SK-N-SH treated with all-trans-retinoic acid at 6 μM for 48 hours (cell line): Measurements from ENCODE around the gene DPAGT1.

Experiments used
- ARNTL ChIP-seq: fragments of 450-650 bp; formaldehyde crosslinking; IDR thresholded peaks from 2 replicates; pipeline ENCODE4 v1.5.0; 2020; ENCODE audit warnings: low read depth, mild to moderate bottlenecking, moderate library complexity, borderline replicate concordance
- BACH2 ChIP-seq: fragments of 250-450 bp; sonication (Bioruptor Pico); IDR thresholded peaks from 2 replicates; pipeline ENCODE4 v1.9.0; 2021; ENCODE audit warnings: mild to moderate bottlenecking, borderline replicate concordance
- GLIS3 ChIP-seq: fragments of 250-450 bp; sonication (Bioruptor Pico); IDR thresholded peaks from 2 replicates; pipeline ENCODE4 v1.5.0; 2020; ENCODE audit warnings: mild to moderate bottlenecking, moderate library complexity
- ISL1 ChIP-seq: fragments of 250-450 bp; sonication (Bioruptor Pico); IDR thresholded peaks from 2 replicates; pipeline ENCODE4 v2.1.2; 2022; ENCODE audit warnings: mild to moderate bottlenecking, moderate library complexity
- PPARA ChIP-seq: fragments of 250-450 bp; sonication (Bioruptor Pico); IDR thresholded peaks from 2 replicates; pipeline ENCODE4 v1.5.0; 2020; ENCODE audit warnings: mild to moderate bottlenecking, borderline replicate concordance
- RARB ChIP-seq: fragments of 250-450 bp; sonication (Bioruptor Pico); IDR thresholded peaks from 2 replicates; pipeline ENCODE4 v1.8.0; 2021; ENCODE audit warnings: mild to moderate bottlenecking, moderate library complexity
- SNAI2 ChIP-seq: fragments of 250-450 bp; sonication (Bioruptor Pico); IDR thresholded peaks from 2 replicates; pipeline ENCODE4 v1.5.0; 2020; ENCODE audit warnings: mild to moderate bottlenecking, moderate library complexity
- TOX ChIP-seq: fragments of 250-450 bp; sonication (Bioruptor Pico); IDR thresholded peaks from 2 replicates; pipeline ENCODE4 v1.8.0; 2021; ENCODE audit warnings: mild to moderate bottlenecking, moderate library complexity, borderline replicate concordance
- ZC3H10 ChIP-seq: fragments of 250-450 bp; sonication (Bioruptor Pico); IDR thresholded peaks from 2 replicates; pipeline ENCODE4 v1.5.1; 2021; ENCODE audit warnings: mild to moderate bottlenecking, moderate library complexity
- ZFP3 ChIP-seq: fragments of 250-450 bp; sonication (Bioruptor Pico); IDR thresholded peaks from 2 replicates; pipeline ENCODE4 v1.5.0; 2020; ENCODE audit warnings: mild to moderate bottlenecking, moderate library complexity
- ZFP30 ChIP-seq: fragments of 450-650 bp; formaldehyde crosslinking; IDR thresholded peaks from 2 replicates; pipeline ENCODE4 v1.5.0; 2022; ENCODE audit warnings: mild to moderate bottlenecking, moderate library complexity
- ZNF8 ChIP-seq: fragments of 450-650 bp; formaldehyde crosslinking; IDR thresholded peaks from 2 replicates; pipeline ENCODE4 v1.5.0; 2020; ENCODE audit warnings: mild to moderate bottlenecking, moderate library complexity
- TF ChIP-seq, protein P1 (sequence below): fragments of 250-450 bp; sonication (Bioruptor Pico); IDR thresholded peaks from 2 replicates; pipeline ENCODE4 v1.5.1; 2021; ENCODE audit warnings: mild to moderate bottlenecking, moderate library complexity

DNA sequence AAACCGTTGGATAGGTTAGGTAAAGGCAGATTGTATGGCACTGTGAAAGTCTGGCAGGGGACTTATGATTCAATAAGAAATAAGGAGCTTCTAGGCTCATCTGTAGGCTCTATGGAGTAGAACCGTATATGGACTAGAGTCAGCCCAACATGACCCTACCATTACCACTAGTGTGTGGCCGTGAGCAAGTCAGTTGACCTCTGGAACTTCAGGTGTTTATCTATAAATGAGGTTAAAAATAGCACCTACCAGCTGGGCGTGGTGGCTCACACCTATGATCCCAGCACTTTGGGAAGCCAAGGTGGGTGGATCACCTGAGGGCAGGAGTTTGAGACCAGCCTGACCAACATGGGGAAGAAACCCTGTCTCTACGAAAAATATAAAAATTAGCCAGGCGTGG is 24.2 kb upstream of the DPAGT1 start:
- TF ChIP-seq ZFP30 (CRISPR knock-in tag): no peak
- no peak for TF ChIP-seq BACH2
- no peak for TF ChIP-seq ZC3H10
- TF ChIP-seq ISL1: no peak
- no peak for TF ChIP-seq ARNTL
- no peak for TF ChIP-seq ZFP3 (CRISPR knock-in tag)
- TF ChIP-seq ZNF8 (CRISPR knock-in tag): no peak
- TF ChIP-seq PPARA (CRISPR knock-in tag): no peak
- no peak for TF ChIP-seq SNAI2 (CRISPR knock-in tag)
- no peak for TF ChIP-seq TOX (CRISPR knock-in tag)
- no peak for TF ChIP-seq GLIS3 (CRISPR knock-in tag)
- TF ChIP-seq, protein P1, sequence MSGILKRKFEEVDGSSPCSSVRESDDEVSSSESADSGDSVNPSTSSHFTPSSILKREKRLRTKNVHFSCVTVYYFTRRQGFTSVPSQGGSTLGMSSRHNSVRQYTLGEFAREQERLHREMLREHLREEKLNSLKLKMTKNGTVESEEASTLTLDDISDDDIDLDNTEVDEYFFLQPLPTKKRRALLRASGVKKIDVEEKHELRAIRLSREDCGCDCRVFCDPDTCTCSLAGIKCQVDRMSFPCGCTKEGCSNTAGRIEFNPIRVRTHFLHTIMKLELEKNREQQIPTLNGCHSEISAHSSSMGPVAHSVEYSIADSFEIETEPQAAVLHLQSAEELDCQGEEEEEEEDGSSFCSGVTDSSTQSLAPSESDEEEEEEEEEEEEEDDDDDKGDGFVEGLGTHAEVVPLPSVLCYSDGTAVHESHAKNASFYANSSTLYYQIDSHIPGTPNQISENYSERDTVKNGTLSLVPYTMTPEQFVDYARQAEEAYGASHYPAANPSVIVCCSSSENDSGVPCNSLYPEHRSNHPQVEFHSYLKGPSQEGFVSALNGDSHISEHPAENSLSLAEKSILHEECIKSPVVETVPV (CRISPR knock-in tag): no peak
- TF ChIP-seq RARB: no peak
